ENCODE results near the gene SLC9A6. TPM values are rescaled to one million over a fixed set of nuclear protein-coding genes. Genes with fewer than 3 reads are reported as not detected.

SLC9A6 gene
- total RNA-seq, 4 donors from 2014 or later, result 15.2 to 21.7 (median 18.5) TPM

- intact Hi-C loops (cut with DNase I), result no loop called here
- Histone ChIP-seq H3K27me3 (no peaks in the 10 kb centered on the region), H3K4me3 (replicated peaks in 1 of 3) (no peak overlapping the region), H3K9me3 (no peaks in the 10 kb centered on the region), H3K27ac (peak overlapping the region; percentile 87 to 97 (median 92)), H3K36me3 (no peaks in the 10 kb centered on the region), H3K4me1 (peaks cover 23 to 56% of the 10 kb centered on the region in 2 donors)
- DNase-seq, result peak; percentile 83 to 86
- peak in 1 of 2 donors; percentile 83 for TF ChIP-seq POLR2A (IDR thresholded peaks at IDR 0.05)
- TF ChIP-seq, protein P1, sequence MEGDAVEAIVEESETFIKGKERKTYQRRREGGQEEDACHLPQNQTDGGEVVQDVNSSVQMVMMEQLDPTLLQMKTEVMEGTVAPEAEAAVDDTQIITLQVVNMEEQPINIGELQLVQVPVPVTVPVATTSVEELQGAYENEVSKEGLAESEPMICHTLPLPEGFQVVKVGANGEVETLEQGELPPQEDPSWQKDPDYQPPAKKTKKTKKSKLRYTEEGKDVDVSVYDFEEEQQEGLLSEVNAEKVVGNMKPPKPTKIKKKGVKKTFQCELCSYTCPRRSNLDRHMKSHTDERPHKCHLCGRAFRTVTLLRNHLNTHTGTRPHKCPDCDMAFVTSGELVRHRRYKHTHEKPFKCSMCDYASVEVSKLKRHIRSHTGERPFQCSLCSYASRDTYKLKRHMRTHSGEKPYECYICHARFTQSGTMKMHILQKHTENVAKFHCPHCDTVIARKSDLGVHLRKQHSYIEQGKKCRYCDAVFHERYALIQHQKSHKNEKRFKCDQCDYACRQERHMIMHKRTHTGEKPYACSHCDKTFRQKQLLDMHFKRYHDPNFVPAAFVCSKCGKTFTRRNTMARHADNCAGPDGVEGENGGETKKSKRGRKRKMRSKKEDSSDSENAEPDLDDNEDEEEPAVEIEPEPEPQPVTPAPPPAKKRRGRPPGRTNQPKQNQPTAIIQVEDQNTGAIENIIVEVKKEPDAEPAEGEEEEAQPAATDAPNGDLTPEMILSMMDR (IDR thresholded peaks at IDR 0.05), result no peak
- 15 to 28% methylated on average over 6 to 9 of the region's 9 CpGs for WGBS, 2 donors
These were observed 45.3 kb downstream of the SLC9A6 start for GRCh38 chrX:136030303-136031191.

DNA sequence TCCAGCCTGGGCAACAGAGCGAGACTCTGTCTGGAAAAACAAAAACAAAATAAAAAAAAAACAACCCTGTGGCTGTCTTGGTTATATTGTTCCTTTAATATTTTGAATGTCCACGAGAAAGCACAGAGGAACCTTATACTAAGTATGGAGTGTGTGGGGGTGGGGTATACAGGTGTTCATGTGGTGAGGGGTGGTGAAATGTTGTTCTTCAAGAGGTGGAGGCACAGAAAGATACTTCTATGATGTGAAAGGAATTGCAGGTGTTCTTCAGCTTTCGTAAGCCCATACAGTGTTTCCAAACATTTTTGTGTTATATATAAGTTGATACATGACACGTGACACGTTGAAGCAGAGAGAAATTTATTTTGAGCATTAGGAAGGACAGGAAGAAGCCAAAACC is 46.4 kb downstream of the SLC9A6 start:
- 75 to 83% methylated on average over 5 of the region's 5 CpGs for WGBS, 2 donors
- no peak for DNase-seq
- TF ChIP-seq, protein P1 (IDR thresholded peaks at IDR 0.05), result no peak
- no peak for TF ChIP-seq POLR2A (IDR thresholded peaks at IDR 0.05)
- no peak overlapping the region for H3K4me3 ChIP-seq (replicated peaks in 1 of 3)
- peak overlapping the region; percentile 87 to 97 (median 92) for H3K27ac ChIP-seq
- no peaks in the 10 kb centered on the region for H3K36me3 ChIP-seq
- no peaks in the 10 kb centered on the region for H3K9me3 ChIP-seq
- peaks cover 23 to 56% of the 10 kb centered on the region in 2 donors for H3K4me1 ChIP-seq
- H3K27me3 ChIP-seq, result no peaks in the 10 kb centered on the region
- intact Hi-C loops (cut with DNase I), result no loop called here

GRCh38 chrX:136032370-136032769 is 47.1 kb downstream of the SLC9A6 start:
- Histone ChIP-seq H3K27ac (peak overlapping the region; percentile 87 to 97 (median 92)), H3K27me3 (no peaks in the 10 kb centered on the region), H3K4me1 (peaks cover 23 to 56% of the 10 kb centered on the region in 2 donors), H3K4me3 (replicated peaks in 1 of 3) (no peak overlapping the region), H3K36me3 (no peaks in the 10 kb centered on the region), H3K9me3 (no peaks in the 10 kb centered on the region)
- WGBS, 2 donors, result 51 to 64% methylated on average over 4 of the region's 4 CpGs
- intact Hi-C loops (cut with DNase I), result no loop called here
- TF ChIP-seq, protein P1 (IDR thresholded peaks at IDR 0.05), result no peak
- peak in 1 of 2 donors; percentile 24 for TF ChIP-seq POLR2A (IDR thresholded peaks at IDR 0.05)
- DNase-seq, result no peak

- intact Hi-C loops (cut with DNase I), result no loop called here
- TF ChIP-seq POLR2A (IDR thresholded peaks at IDR 0.05), result no peak
- TF ChIP-seq, protein P1 (IDR thresholded peaks at IDR 0.05), result no peak
- peaks cover 18 to 48% of the 10 kb centered on the region in 2 donors for H3K4me1 ChIP-seq
These were observed 49.4 kb downstream of the SLC9A6 start for GRCh38 chrX:136034668-136035067.

GRCh38 chrX:136035663-136036062 is 50.4 kb downstream of the SLC9A6 start:
- no peak for DNase-seq
- no peak overlapping the region for H3K27ac ChIP-seq
- no peaks in the 10 kb centered on the region for H3K36me3 ChIP-seq
- 93 to 94% methylated on average over 1 of the region's 1 CpG for WGBS, 2 donors
- no peaks in the 10 kb centered on the region for H3K9me3 ChIP-seq
- no peaks in the 10 kb centered on the region for H3K27me3 ChIP-seq
- TF ChIP-seq, protein P1 (IDR thresholded peaks at IDR 0.05), result no peak
- no peak for TF ChIP-seq POLR2A (IDR thresholded peaks at IDR 0.05)
- H3K4me1 ChIP-seq, result peaks cover 11 to 39% of the 10 kb centered on the region in 2 donors
- no peak overlapping the region for H3K4me3 ChIP-seq (replicated peaks in 1 of 3)
- intact Hi-C loops (cut with DNase I), result no loop called here

More at GRCh38 chrX:136034668-136035067, 49.4 kb downstream of the SLC9A6 start:
- H3K4me3 ChIP-seq (replicated peaks in 1 of 3), result no peak overlapping the region
- no peaks in the 10 kb centered on the region for H3K27me3 ChIP-seq
- no peaks in the 10 kb centered on the region for H3K9me3 ChIP-seq
- no peaks in the 10 kb centered on the region for H3K36me3 ChIP-seq
- WGBS, 2 donors, result 88 to 97% methylated on average over 1 of the region's 1 CpG
- no peak for DNase-seq
- peak overlapping the region; percentile 24 to 92 (median 87) for H3K27ac ChIP-seq
